GM10248 (cell line): ENCODE results near the gene FAM219A.

ENCODE experiments used
- CTCF ChIA-PET: fragments of 300-600 bp; sonication (Branson Sonifier 250); formaldehyde crosslinking; extraction: SDS; loops from one replicate; lab custom pipeline; 2021; ENCODE audit warnings: antibody characterized with exemption; lab: Yijun Ruan, JAX
- POLR2A ChIA-PET: fragments of 350-650 bp; sonication (Branson Sonifier 250); formaldehyde crosslinking; extraction: SDS; loops from one replicate; lab custom pipeline; 2020; ENCODE audit warnings: antibody characterized with exemption; lab: Yijun Ruan, JAX
- DNase-seq: peaks from one replicate; pipeline ENCODE4 v3.0.0; 2012; ENCODE audit errors: extremely low spot score
- TF ChIP-seq, protein P1 (sequence below): IDR thresholded peaks from 2 replicates; pipeline ENCODE4 v1.5.1; 2012; ENCODE audit warnings: mild to moderate bottlenecking, low read depth; ENCODE audit errors: extremely low read depth, missing control alignments, control extremely low read depth

The FAM219A gene

GRCh38 chr9:34419716-34420504, 38.5 kb downstream of the FAM219A start:
- ChIA-PET CTCF (interaction anchor here (0.7 to 4.9 kb wide), 2 partner anchors 16 to 172 kb away, joined by 3 to 22 read pairs; no protein-coding TSS in a partner anchor), POLR2A (no interaction called here)
- TF ChIP-seq, protein P1, sequence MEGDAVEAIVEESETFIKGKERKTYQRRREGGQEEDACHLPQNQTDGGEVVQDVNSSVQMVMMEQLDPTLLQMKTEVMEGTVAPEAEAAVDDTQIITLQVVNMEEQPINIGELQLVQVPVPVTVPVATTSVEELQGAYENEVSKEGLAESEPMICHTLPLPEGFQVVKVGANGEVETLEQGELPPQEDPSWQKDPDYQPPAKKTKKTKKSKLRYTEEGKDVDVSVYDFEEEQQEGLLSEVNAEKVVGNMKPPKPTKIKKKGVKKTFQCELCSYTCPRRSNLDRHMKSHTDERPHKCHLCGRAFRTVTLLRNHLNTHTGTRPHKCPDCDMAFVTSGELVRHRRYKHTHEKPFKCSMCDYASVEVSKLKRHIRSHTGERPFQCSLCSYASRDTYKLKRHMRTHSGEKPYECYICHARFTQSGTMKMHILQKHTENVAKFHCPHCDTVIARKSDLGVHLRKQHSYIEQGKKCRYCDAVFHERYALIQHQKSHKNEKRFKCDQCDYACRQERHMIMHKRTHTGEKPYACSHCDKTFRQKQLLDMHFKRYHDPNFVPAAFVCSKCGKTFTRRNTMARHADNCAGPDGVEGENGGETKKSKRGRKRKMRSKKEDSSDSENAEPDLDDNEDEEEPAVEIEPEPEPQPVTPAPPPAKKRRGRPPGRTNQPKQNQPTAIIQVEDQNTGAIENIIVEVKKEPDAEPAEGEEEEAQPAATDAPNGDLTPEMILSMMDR = no peak
- DNase-seq = no peak

GRCh38 chr9:34417734-34418133, 40.6 kb downstream of the FAM219A start:
- CTCF ChIA-PET = interaction anchor here (0.9 to 5.1 kb wide), 2 partner anchors 14 to 29 kb away, joined by 3 to 29 read pairs; no protein-coding TSS in a partner anchor
- POLR2A ChIA-PET = no interaction called here
- no peak for DNase-seq
- TF ChIP-seq, protein P1 = no peak

DNA sequence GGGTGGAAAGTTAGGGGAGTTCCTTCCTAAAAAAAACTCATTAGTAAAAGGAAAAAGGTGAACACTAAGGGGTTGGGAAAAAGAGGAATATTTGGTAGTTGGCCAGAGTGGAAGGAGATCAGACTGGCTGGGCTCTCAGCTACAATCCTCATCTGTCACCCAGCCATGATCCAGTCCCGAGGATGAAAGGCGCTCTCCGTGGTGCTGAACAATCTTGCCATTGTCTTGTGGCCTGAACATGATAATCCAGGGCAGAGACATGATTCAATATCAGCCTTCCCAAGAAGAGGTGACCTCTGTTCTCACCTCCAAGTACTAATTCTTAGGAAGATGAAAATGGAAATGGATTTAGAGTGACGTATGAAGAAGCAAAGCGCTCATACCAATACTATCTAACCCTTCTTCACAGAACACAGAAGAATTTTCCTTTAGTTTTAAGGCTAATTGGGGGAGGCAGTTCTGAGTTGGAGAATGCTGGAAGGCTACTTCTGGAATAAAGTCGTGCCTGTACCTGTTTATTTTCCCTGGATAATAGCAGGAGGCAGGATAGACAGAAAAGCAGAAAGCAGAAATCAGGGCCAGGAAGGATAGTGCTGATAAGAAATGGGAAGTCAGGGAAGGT, 45.0 kb downstream of the FAM219A start:
- TF ChIP-seq, protein P1 = no peak
- no peak for DNase-seq
- POLR2A ChIA-PET = no interaction called here
- CTCF ChIA-PET = interaction anchor here (1.7 to 5.1 kb wide), 2 partner anchors 10 kb away, joined by 12 to 29 read pairs; no protein-coding TSS in a partner anchor

GRCh38 chr9:34412336-34412735, 46.0 kb downstream of the FAM219A start:
- DNase-seq = no peak
- CTCF ChIA-PET = interaction anchor here (1.7 kb wide), 1 partner anchor 9 kb away, joined by 12 read pairs; no protein-coding TSS in a partner anchor
- TF ChIP-seq, protein P1 = no peak
- POLR2A ChIA-PET = no interaction called here

- CTCF ChIA-PET = interaction anchor here (0.8 to 2.7 kb wide), 4 partner anchors 19 to 195 kb away, joined by 3 to 7 read pairs (median 6); no protein-coding TSS in a partner anchor
- no peak for DNase-seq
- POLR2A ChIA-PET = no interaction called here
- TF ChIP-seq, protein P1 = no peak
Observed at GRCh38 chr9:34409154-34409553, 49.2 kb downstream of the FAM219A start.

DNA sequence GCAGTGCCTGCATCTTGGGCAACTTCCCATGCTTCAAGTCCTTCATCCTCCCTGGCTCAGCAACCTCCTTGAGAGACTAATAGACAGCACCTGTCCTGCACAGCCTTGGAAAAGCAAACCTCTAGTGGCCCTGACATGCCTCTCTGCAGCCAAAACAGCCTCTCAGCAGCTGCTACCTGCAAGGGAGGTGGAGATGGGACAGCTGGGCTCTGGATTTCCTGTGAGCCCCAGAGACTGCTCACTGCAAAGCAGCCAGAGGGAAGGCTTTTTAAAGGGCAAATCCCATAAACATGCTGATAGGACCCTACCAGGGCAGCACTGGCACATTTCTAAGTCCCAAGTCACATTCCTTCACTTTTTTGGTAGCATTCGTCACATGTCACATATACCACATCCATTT, 50.2 kb downstream of the FAM219A start:
- TF ChIP-seq, protein P1 = no peak
- CTCF ChIA-PET = interaction anchor here (2.7 kb wide), 1 partner anchor 29 kb away, joined by 7 read pairs; no protein-coding TSS in a partner anchor
- DNase-seq = no peak
- POLR2A ChIA-PET = no interaction called here
